Stimulated activated CD4-positive, alpha-beta T cell treated with anti-CD3 and anti-CD28 coated beads, Interleukin-12 subunit alpha, Interleukin-12 subunit beta, amount 100 ng/mL, for 4 hours (primary cell): ENCODE data around the gene CACNG4.

ENCODE experiments used
- DNase-seq: peaks from one replicate; pipeline ENCODE4 v3.0.0-alpha.2; 2020

The CACNG4 gene

DNA sequence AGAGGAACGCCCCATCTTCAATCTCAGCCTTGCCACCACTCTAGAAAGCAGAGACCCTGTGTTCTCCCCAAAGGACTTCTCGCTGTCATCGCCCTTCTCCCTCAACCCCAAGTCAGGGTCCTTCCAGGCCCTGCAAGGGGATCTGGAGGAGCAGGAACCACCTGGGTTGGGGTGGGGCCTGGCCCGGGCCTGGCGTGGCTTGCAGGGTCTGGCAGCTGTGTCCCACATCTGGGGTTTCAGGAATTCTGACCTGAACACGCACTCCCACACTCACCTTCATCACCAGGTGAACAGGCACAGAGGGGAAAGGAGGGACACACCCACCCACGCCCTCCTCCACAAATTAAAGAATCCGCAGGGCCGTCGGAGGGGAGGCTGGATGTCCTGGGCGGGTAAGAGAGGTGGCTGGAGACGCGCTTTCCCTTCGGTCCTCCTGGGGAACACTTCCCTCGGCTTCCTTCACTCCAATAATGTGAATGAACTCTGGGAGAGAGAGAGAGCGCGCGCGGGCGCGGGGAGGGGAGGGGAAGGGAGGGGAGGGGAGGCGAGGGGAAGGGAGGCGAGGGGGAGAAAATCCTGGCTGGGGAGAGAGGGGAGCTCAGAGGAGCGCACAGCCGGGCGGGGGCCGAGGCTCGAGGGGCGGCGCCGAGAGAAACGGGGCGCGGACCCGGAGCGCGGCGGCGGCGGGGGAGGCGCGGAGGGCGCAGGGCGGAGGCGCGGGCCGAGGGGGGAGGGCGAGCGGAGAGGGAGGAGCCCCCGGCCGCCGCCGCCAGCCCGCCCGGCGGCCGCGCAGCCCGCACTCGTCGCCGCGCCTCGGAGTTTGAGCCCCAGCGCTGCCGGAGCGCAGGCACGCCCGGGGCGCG lies at the start of gene CACNG4:
CACNG4 (plus strand) TSS at position 799 of the 863 bp plus-strand sequence. CDS start 205 bp downstream, outside the sequence.
- DNase-seq: no peak

DNA sequence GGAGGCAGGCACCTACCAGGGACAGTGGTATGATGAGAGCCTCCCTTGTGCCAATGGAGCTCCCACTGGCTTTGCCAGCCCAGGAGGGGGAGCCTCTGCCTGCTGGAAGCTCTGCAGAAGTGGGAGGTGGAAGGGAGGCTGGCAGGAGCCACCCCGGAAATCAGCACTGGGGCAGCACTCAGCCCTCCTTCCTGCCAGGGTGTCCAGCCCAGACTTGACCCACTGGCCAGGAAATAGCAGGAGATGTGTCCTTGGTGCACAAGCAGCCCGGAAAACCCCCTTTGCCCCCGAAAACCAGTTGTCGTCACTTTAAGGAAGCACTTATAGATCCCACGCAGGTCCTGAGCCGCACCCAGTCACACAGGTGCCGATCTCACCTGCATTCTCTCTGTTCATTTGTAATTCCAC lies 49.3 kb upstream of the CACNG4 start:
- no peak for DNase-seq

GRCh38 chr17:66915792-66916191 lies 48.7 kb upstream of the CACNG4 start:
- no peak for DNase-seq

DNA sequence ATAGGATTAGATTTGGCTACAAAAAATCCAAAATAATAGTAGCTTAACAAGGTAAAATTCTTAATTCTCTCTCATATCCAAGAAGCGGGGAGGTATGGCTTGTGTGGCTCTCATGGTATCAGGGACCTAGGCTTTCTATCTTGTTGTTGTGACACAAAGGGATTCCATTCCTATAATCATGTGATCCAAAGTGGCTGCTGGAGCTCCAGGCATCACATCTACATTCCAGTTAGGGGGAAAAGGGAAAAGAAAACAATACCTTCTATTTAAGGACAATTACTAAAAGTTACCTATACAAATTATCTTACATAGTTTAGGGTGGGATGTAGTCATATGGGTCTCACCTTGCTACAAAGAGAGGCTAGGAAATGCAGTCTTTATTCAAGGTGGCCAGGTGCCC lies 47.6 kb upstream of the CACNG4 start:
- DNase-seq: no peak

DNA sequence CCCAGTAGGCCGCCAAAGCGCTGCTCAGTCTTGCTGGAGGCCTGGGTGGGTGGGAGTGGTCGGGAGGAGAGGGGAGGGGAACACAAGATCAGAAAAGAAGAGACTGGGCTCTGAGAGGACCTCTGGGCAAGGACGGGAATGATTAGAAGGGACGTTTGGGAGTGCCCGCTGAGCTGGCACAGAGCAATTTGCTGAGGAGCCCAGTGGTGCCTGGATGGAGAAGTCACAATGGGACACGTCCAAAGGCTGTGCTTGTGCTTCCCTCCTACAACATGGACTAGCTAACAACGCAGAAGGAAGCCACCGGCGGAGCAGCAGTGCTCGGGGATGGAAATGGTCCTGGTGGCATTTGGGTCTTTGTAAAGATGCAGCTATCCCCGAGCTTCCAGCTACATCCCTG lies 45.6 kb upstream of the CACNG4 start:
- no peak for DNase-seq

GRCh38 chr17:66920435-66920834 lies 44.1 kb upstream of the CACNG4 start:
- no peak for DNase-seq

- DNase-seq: no peak
Observed at GRCh38 chr17:66920950-66921349, 43.6 kb upstream of the CACNG4 start.

DNA sequence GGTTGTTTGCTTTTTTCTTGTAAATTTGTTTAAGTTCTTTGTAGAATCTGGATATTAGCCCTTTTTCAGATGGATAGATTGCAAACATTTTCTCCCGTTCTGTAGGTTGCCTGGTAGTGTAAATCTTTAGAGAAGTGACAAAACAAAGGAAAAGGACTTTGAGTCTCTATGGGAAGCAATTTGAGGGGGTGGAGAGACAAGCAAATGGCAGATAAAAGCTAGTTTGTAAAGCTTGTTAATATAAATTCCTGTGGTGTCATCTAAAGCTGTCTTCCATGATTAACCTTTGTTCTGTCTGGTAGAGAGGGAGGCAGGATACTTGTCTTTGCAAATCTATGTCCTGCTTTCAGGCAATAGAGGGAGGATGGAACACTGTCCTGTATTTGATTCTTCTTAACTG lies 40.6 kb upstream of the CACNG4 start:
- no peak for DNase-seq

- DNase-seq: no peak
Observed at GRCh38 chr17:66925811-66926500, 38.6 kb upstream of the CACNG4 start.

- no peak for DNase-seq
Observed at GRCh38 chr17:66928949-66929348, 35.6 kb upstream of the CACNG4 start.

- no peak for DNase-seq
Observed at GRCh38 chr17:66929591-66929990, 34.9 kb upstream of the CACNG4 start.

- DNase-seq: no peak
Observed at GRCh38 chr17:66930933-66931332, 33.6 kb upstream of the CACNG4 start.

GRCh38 chr17:66932311-66932710 lies 32.2 kb upstream of the CACNG4 start:
- DNase-seq: no peak

- DNase-seq: no peak
Observed at GRCh38 chr17:66934040-66934439, 30.5 kb upstream of the CACNG4 start.

GRCh38 chr17:66935717-66936116 lies 28.8 kb upstream of the CACNG4 start:
- no peak for DNase-seq

GRCh38 chr17:66938656-66939055 lies 25.9 kb upstream of the CACNG4 start:
- no peak for DNase-seq

DNA sequence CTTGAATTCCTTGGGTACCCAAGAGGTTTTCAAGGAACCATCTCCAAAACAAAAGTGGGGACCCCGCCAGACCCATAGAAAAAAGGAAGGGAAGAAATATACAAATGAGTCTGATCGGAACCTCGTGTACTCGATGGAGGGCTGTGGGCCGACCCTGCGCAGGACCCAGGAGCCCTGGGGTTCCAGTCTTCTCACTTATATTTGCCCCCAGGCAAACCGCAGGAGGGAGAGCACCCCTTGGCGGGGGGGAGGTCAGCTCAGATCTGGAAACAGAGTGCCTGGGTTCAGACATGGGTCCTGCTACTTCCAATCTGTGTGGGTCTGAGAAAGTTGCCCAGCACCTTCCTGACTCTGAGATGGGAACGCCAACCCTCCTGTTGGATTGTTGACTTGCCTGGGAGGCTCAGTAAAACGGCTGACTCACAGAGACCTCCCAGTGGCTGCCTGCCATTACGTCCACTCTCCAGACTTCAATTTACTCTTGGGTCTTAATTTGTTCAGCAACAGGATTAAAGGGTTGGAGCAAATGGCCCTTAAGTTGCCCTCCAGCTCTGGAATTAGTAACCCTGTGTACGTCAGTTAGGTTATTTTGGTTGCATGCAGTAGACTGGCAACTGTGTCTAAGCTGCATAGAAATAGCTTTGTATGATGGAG lies 24.9 kb upstream of the CACNG4 start:
- DNase-seq: no peak

DNA sequence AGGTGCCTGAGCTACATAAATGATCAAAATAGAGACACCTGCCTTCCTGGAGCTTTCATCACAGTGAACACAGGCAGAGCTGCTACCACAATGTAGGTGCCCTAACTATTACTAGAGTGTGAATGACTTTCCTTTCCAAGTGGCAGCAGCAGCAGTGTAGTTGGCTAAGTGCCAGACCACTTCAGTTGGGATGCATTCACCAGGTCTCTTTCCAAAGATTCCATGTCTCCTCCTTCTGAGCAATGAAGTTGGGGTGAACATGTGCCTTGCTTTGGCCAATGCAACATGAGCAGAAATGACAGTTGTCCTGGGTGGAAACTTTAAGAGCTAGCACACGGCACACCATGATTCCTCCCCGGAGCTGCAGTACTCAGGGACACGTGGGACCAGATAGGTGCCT lies 23.3 kb upstream of the CACNG4 start:
- DNase-seq: no peak

- no peak for DNase-seq
Observed at GRCh38 chr17:66941773-66942450, 22.6 kb upstream of the CACNG4 start.

- no peak for DNase-seq
Observed at GRCh38 chr17:66942451-66943264, 21.8 kb upstream of the CACNG4 start.

DNA sequence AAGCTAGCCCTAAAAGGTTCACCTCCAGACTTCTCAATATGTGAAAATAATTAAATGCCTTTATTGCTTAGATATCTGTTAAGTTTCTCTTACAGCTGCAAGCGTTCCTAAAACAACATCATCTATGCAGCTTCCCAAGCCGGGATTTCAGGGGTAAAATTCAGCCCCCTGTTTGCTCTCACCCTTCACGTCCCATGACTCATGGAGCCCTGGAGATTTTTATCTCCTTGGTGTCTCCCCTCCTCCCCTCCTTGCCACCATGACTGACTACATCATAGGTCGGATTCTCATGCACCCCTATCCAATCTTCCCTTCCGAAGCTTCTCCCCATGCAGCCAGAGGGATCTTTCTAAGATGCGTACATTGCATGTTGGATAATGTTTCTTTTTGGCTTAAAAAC lies 21.0 kb upstream of the CACNG4 start:
- DNase-seq: no peak
